ENCODE measurements around the gene CRYGN. TPM values are rescaled to one million over a fixed set of nuclear protein-coding genes. Genes with fewer than 3 reads are reported as not detected.

The CRYGN gene
- total RNA-seq, 1 donor from 2014 or later = not detected

GRCh38 chr7:151427705-151428377 lies 12.1 kb downstream of the CRYGN start:
- intact Hi-C loops (cut with micrococcal nuclease) = no loop called here

- intact Hi-C loops (cut with micrococcal nuclease) = no loop called here
Measured at GRCh38 chr7:151426904-151427704, 12.8 kb downstream of the CRYGN start.

- intact Hi-C loops (cut with micrococcal nuclease) = no loop called here
Measured at GRCh38 chr7:151426441-151426903, 13.5 kb downstream of the CRYGN start.

GRCh38 chr7:151425670-151426440 lies 14.1 kb downstream of the CRYGN start:
- intact Hi-C loops (cut with micrococcal nuclease) = no loop called here

GRCh38 chr7:151424799-151425198 lies 15.1 kb downstream of the CRYGN start:
- intact Hi-C loops (cut with micrococcal nuclease) = no loop called here

GRCh38 chr7:151423936-151424335 lies 16.0 kb downstream of the CRYGN start:
- intact Hi-C loops (cut with micrococcal nuclease) = no loop called here

GRCh38 chr7:151423226-151423625 lies 16.7 kb downstream of the CRYGN start:
- intact Hi-C loops (cut with micrococcal nuclease) = no loop called here

GRCh38 chr7:151422212-151422611 lies 17.7 kb downstream of the CRYGN start:
- intact Hi-C loops (cut with micrococcal nuclease) = no loop called here

- intact Hi-C loops (cut with micrococcal nuclease) = no loop called here
Measured at GRCh38 chr7:151420144-151420543, 19.8 kb downstream of the CRYGN start.

- intact Hi-C loops (cut with micrococcal nuclease) = no loop called here
Measured at GRCh38 chr7:151416941-151417315, 23.0 kb downstream of the CRYGN start.

GRCh38 chr7:151416112-151416940 lies 23.6 kb downstream of the CRYGN start:
- intact Hi-C loops (cut with micrococcal nuclease) = no loop called here

- intact Hi-C loops (cut with micrococcal nuclease) = no loop called here
Measured at GRCh38 chr7:151415375-151416105, 24.4 kb downstream of the CRYGN start.

- intact Hi-C loops (cut with micrococcal nuclease) = no loop called here
Measured at GRCh38 chr7:151413241-151413640, 26.7 kb downstream of the CRYGN start.

- intact Hi-C loops (cut with micrococcal nuclease) = no loop called here
Measured at GRCh38 chr7:151412318-151412717, 27.6 kb downstream of the CRYGN start.

GRCh38 chr7:151411551-151411950 lies 28.4 kb downstream of the CRYGN start:
- intact Hi-C loops (cut with micrococcal nuclease) = no loop called here

- intact Hi-C loops (cut with micrococcal nuclease) = no loop called here
Measured at GRCh38 chr7:151410405-151411390, 29.2 kb downstream of the CRYGN start.

- intact Hi-C loops (cut with micrococcal nuclease) = no loop called here
Measured at GRCh38 chr7:151409667-151410404, 30.1 kb downstream of the CRYGN start, which contains the start of gene WDR86. Gene WDR86 (minus strand): TSS chr7:151410038. CDS start chr7:151409589, 449 bp downstream.

All from T-helper 2 cell treated with Interferon-gamma antibody and Interleukin-4, amounts not matched to agents 100 ng/mL and 5 ng/mL, for 36 hours (primary cell).